Activated CD4-positive, alpha-beta T cell treated with anti-CD3 and anti-CD28 coated beads, Interleukin-2, amount 10 ng/mL, durations not matched to agents 24 days and 14 days (primary cell): ENCODE data around the gene WDR75. TPM values are rescaled to one million over a fixed set of nuclear protein-coding genes. Genes with fewer than 3 reads are reported as not detected.

Experiments used
- DNase-seq: peaks from one replicate; pipeline ENCODE4 v3.0.0; 2022
- H3K27ac Mint-ChIP-seq: one replicate; pipeline ENCODE4 v1.8.0; 2022; ENCODE audit warnings: mild to moderate bottlenecking, mixed read lengths
- H3K27me3 Mint-ChIP-seq: one replicate; pipeline ENCODE4 v1.8.0; 2022; ENCODE audit warnings: mixed read lengths
- H3K36me3 Mint-ChIP-seq: one replicate; pipeline ENCODE4 v1.8.0; 2022; ENCODE audit warnings: low read depth, mild to moderate bottlenecking, mixed read lengths
- H3K4me1 Mint-ChIP-seq: one replicate; pipeline ENCODE4 v1.8.0; 2021; ENCODE audit warnings: mixed read lengths
- H3K4me3 Mint-ChIP-seq: one replicate; pipeline ENCODE4 v1.8.0; 2022; ENCODE audit warnings: mild to moderate bottlenecking, moderate library complexity, mixed read lengths
- H3K9me3 Mint-ChIP-seq: one replicate; pipeline ENCODE4 v1.8.0; 2021; ENCODE audit warnings: mixed read lengths
- intact Hi-C: fragments of 100-400 bp; cut with micrococcal nuclease; formaldehyde crosslinking; loops from one replicate; pipeline ENCODE4 v1.15.1; 2023
- total RNA-seq: library from RNA; stranded (reverse); gene quantifications from 2 replicates; pipeline ENCODE4 v1.2.3, GENCODE V29; 2022

Gene WDR75
- total RNA-seq, 1 donor from 2014 or later: 117 TPM

DNA sequence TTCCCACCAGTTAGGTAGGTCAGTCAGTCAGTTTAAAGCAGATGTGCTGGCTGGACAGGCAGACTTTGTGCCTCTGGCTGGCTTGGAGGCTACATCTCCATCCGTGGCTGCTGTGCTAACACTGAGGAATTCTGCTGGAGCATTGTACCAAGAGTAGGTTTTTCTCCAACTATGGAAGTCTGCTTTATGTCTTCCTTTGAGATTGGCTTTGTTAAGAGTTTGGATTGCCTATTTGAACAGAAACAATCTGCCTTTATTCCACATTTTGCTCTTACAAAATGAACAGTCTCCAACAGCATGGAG lies 46.7 kb downstream of the WDR75 start:
- intact Hi-C loops: no loop called here
- peaks cover 8% of the 10 kb centered on the region for H3K27me3 Mint-ChIP-seq
- H3K36me3 Mint-ChIP-seq: no peaks in the 10 kb centered on the region
- peaks cover 4% of the 10 kb centered on the region for H3K9me3 Mint-ChIP-seq
- no peak overlapping the region for H3K4me3 Mint-ChIP-seq
- no peak overlapping the region for H3K27ac Mint-ChIP-seq
- no peaks in the 10 kb centered on the region for H3K4me1 Mint-ChIP-seq
- DNase-seq: no peak

DNA sequence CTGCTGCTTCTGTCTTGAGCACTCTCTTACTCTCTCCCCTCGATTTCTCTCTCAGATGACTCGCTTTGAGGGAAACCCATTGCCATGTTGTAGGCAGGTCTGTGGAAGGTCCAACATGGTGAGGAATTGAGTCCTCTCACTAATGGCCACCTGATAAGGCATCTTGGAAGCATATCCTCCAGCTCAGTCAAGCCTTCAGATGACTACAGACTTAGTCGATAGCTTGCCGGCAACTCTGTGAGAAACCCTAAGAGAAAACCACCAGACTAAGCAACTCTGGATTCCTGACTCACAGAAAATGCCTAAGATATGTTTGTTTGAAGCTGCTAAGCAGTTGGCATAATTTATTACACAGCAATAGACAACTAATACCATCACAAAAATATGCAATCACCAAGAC lies 51.2 kb downstream of the WDR75 start:
- no peaks in the 10 kb centered on the region for H3K36me3 Mint-ChIP-seq
- intact Hi-C loops: no loop called here
- H3K27me3 Mint-ChIP-seq: peaks cover 6% of the 10 kb centered on the region
- no peaks in the 10 kb centered on the region for H3K4me1 Mint-ChIP-seq
- H3K27ac Mint-ChIP-seq: no peak overlapping the region
- H3K4me3 Mint-ChIP-seq: no peak overlapping the region
- no peak for DNase-seq
- H3K9me3 Mint-ChIP-seq: peaks cover 17% of the 10 kb centered on the region

DNA sequence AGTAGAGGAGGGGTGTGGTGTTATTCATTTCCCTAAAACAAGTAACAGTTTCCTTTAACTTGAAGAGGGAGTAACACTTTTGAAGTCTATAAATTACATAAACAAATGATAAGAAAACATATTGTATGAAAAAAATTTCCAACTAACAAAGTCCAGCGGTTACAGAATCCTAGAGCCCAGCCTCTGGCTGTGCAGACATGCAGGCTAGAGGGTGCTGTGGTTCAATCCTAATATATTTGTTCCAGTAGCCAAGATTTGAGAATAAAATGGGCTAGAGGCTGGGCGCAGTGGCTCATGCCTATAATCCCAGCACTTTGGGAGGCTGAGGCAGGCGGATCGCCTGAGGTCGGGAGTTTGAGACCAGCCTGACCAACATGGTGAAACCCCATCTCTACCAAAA lies 56.9 kb downstream of the WDR75 start:
- no peaks in the 10 kb centered on the region for H3K36me3 Mint-ChIP-seq
- intact Hi-C loops: no loop called here
- no peaks in the 10 kb centered on the region for H3K4me1 Mint-ChIP-seq
- peaks cover 13% of the 10 kb centered on the region for H3K9me3 Mint-ChIP-seq
- H3K4me3 Mint-ChIP-seq: no peak overlapping the region
- peaks cover 2% of the 10 kb centered on the region for H3K27me3 Mint-ChIP-seq
- no peak overlapping the region for H3K27ac Mint-ChIP-seq
- DNase-seq: no peak

DNA sequence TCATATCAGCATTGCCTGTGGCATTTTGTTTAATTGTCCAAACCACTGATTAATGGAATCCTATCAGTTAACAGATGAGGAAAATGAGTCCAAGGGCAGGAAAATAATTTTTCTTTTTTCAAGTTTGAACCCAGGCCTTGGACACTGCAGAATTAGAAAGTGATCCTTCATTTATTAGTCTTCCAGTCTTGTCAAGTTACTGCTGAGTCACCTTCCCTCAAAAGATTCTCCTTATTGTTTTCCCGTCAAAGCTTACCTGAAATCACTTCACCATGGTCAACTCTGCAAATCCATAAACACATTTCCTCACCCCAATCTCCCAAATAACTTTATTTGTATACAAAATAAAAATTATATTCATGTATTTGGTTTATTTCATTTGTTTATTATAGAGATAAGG lies 57.9 kb downstream of the WDR75 start:
- DNase-seq: no peak
- Mint-ChIP-seq H3K9me3 (peaks cover 13% of the 10 kb centered on the region), H3K4me3 (no peak overlapping the region), H3K4me1 (no peaks in the 10 kb centered on the region), H3K36me3 (no peaks in the 10 kb centered on the region), H3K27me3 (peaks cover 2% of the 10 kb centered on the region), H3K27ac (no peak overlapping the region)
- intact Hi-C loops: no loop called here

DNA sequence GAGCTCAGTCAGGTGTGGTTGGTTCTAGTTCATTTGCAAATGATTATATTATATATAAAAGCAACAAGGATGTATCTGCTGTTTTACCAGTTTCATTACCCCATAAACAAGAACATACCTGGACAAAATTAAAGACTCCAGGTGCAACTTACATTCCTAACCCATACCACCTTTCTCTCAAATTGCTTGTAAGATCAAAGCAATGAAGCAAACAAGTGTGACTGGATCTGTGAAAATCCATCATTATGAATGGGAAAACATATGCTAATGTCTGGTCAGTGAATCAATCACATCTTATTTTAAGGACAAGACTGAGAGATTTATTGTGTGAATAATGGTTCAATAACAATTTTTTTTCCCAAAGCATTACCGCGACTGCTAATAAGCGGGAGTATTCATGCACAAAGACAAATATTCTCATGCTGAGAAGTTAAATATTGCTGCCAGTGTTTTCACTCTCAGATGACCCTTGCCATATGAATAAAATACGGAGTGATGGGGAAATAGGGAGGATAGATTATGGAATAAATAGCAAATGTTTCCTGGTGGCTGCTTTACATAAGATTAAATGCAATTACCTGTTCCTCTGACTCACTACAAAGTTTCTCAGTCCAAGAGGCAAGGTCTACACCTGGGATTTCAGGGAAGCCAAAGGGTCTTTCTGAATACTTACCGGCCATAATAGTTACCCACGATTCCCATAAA lies 59.3 kb downstream of the WDR75 start:
- no peak for DNase-seq
- Mint-ChIP-seq H3K4me3 (no peak overlapping the region), H3K27me3 (peaks cover 2% of the 10 kb centered on the region), H3K9me3 (peaks cover 3% of the 10 kb centered on the region), H3K36me3 (no peaks in the 10 kb centered on the region), H3K27ac (no peak overlapping the region), H3K4me1 (no peaks in the 10 kb centered on the region)
- intact Hi-C loops: no loop called here

DNA sequence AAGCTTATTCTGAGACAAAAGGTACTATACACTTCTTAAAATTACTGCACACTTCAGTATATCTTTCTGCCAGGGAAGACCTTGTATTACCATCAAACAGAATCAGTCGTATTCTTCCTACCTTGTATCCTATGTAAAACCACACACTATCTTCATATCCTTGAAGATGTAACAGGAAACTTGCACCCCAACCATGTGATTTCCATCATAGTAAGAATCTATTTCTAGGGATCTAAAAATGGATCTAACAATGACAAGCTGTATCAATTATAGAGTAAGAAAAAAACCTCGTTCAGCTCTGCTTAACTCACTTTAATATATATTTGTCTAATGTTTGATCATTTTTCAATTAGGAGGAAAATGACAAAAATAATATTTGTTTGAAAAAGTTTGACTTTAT lies 60.2 kb downstream of the WDR75 start:
- no peak overlapping the region for H3K27ac Mint-ChIP-seq
- no peak for DNase-seq
- H3K36me3 Mint-ChIP-seq: no peaks in the 10 kb centered on the region
- H3K27me3 Mint-ChIP-seq: peaks cover 2% of the 10 kb centered on the region
- no peaks in the 10 kb centered on the region for H3K4me1 Mint-ChIP-seq
- no peaks in the 10 kb centered on the region for H3K9me3 Mint-ChIP-seq
- H3K4me3 Mint-ChIP-seq: no peak overlapping the region
- intact Hi-C loops: no loop called here

DNA sequence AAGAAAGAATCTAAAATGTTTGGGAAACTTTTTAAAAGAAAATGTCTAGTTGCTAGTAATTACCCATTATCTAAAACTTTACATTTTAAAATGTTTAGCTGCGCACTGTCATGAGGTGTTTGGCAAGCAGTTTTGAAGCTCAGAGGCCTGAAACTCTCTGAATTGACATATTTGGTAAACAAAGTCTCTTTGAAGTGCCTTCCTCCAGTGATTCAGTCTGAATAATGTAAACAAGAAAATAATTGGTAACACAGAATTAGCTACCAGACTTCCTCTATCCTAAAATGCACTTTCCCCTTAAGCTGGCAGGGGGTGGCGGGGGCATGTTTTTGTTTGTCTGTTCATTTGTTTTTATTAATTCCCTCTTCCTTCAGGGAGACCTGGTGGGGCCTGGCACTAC lies 61.4 kb downstream of the WDR75 start:
- peaks cover 2% of the 10 kb centered on the region for H3K27me3 Mint-ChIP-seq
- intact Hi-C loops: no loop called here

DNA sequence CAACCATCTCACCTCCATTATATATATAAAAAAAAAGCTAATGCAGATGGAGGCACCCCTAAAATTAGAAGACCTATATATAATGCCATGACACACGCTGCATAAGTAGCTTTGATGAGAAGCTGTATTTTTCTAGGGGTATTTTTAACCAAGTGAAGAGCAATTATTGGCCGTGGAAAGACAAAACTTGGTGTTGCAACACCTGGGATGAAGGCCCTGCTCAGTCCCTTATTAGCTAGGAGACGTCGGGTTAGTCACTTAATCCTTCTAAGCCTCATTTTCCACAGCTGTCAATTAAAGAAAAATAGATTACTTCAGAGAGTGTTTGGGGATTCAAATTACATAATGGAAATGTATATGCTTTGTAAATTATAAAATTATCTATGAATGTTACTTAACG lies 63.0 kb downstream of the WDR75 start:
- DNase-seq: no peak
- Mint-ChIP-seq H3K27ac (no peak overlapping the region), H3K27me3 (peaks cover 2% of the 10 kb centered on the region), H3K4me3 (no peak overlapping the region), H3K36me3 (no peaks in the 10 kb centered on the region), H3K9me3 (no peaks in the 10 kb centered on the region), H3K4me1 (no peaks in the 10 kb centered on the region)
- intact Hi-C loops: no loop called here

More for the DNA sequence above, 61.4 kb downstream of the WDR75 start:
- DNase-seq: no peak
- Mint-ChIP-seq H3K4me3 (no peak overlapping the region), H3K27ac (no peak overlapping the region), H3K36me3 (no peaks in the 10 kb centered on the region), H3K9me3 (no peaks in the 10 kb centered on the region), H3K4me1 (no peaks in the 10 kb centered on the region)

DNA sequence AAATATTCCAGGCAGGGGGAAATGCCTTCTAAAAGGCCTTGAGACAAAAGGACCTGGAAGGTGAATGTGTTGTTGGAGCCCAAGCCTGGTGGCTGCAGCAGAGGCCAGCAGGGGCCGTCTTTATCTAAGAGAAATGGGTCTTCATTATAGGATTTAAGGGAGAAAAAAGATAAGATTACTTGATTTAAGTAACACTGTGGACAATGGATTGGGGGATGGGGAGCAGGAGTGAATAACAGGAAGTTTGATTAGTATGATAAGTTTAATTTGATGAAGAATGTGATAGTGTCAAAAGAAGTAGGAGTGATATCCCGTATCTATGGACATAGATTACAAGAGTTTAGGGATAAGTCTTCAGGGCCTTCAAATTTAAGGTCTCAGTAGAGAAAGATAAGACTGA lies 64.2 kb downstream of the WDR75 start:
- Mint-ChIP-seq H3K36me3 (no peaks in the 10 kb centered on the region), H3K9me3 (no peaks in the 10 kb centered on the region), H3K27ac (no peak overlapping the region), H3K4me1 (no peaks in the 10 kb centered on the region), H3K4me3 (no peak overlapping the region), H3K27me3 (peaks cover 2% of the 10 kb centered on the region)
- intact Hi-C loops: no loop called here
- no peak for DNase-seq

DNA sequence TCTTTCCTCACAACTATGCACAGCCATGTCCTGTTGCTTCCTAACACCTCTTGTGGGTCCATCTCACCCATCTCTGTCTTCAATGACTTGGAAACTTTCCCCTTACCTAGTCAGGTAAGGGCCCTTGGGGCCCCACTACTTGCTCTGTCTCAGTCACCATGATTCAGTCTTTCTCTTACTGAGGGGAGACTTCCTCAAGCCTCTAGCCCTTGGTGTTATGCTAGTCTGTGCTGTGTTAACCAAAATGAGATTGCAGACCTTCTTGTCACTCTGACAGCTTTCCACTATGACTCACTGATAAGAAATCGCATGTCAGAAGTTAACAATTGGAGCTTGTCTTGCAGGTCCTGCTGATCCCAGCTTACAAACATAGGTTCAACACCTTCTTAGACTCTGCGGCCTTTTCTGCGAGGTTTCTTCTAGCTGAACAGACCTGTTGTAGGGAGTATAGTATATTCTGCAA lies 65.3 kb downstream of the WDR75 start:
- peaks cover 2% of the 10 kb centered on the region for H3K27me3 Mint-ChIP-seq
- DNase-seq: no peak
- no peaks in the 10 kb centered on the region for H3K9me3 Mint-ChIP-seq
- no peaks in the 10 kb centered on the region for H3K36me3 Mint-ChIP-seq
- no peaks in the 10 kb centered on the region for H3K4me1 Mint-ChIP-seq
- H3K27ac Mint-ChIP-seq: no peak overlapping the region
- H3K4me3 Mint-ChIP-seq: no peak overlapping the region
- intact Hi-C loops: no loop called here

DNA sequence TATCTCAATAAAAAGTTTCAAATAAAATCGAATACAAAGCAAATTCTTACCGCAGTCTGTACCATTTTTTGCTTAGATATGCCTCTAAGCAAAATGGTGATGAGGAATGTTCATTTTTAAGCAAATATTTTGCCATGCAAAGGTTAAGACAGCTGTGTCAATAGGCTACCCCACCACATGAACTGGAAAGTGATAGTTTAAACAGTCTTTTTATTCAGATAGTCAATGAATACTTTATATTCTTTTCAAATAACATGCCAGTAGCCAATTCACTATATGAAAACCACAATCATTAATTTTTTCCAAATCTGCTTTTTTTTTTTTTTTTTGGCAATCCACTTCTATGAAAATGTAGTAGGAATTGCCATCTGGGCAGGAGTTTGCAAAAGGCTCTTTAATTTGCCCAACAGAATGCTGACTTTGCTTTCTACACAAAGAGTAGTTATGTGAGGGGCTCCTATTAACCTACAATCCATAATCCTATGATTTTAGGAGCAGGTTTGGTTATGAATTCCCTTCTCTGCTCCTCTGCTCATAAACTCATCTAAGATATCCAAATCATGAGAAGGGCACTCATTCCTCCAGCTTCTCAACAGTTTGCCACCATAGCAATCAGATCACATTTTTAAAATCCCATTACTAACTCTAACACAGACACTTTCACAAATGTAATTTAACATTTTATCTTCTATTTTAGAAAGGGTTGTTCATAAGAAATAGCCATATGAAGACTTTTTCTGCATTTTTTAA lies 70.1 kb downstream of the WDR75 start:
- H3K36me3 Mint-ChIP-seq: no peaks in the 10 kb centered on the region
- no peak overlapping the region for H3K27ac Mint-ChIP-seq
- H3K9me3 Mint-ChIP-seq: no peaks in the 10 kb centered on the region
- DNase-seq: no peak
- no peak overlapping the region for H3K4me3 Mint-ChIP-seq
- intact Hi-C loops: no loop called here
- no peaks in the 10 kb centered on the region for H3K4me1 Mint-ChIP-seq
- peaks cover 11% of the 10 kb centered on the region for H3K27me3 Mint-ChIP-seq

DNA sequence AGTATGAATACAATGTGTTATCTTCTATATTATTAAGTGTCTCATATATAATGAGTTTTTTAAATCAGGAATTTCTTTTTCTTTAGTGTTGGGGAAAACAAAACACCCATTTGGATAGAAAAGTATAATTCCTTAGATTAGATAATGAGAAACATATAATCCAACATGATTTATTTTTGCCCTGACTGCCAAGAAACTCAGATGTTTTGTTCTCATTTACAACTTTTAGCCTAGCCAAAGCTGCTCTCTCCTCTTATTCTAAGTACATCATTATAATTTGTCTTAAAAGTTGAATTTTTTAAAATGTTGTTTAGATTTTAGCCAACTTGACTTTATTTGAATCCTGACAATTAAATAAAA lies 70.7 kb downstream of the WDR75 start:
- no peak overlapping the region for H3K4me3 Mint-ChIP-seq
- peaks cover 11% of the 10 kb centered on the region for H3K27me3 Mint-ChIP-seq
- H3K9me3 Mint-ChIP-seq: no peaks in the 10 kb centered on the region
- no peak overlapping the region for H3K27ac Mint-ChIP-seq
- no peaks in the 10 kb centered on the region for H3K4me1 Mint-ChIP-seq
- intact Hi-C loops: no loop called here
- DNase-seq: no peak
- no peaks in the 10 kb centered on the region for H3K36me3 Mint-ChIP-seq

DNA sequence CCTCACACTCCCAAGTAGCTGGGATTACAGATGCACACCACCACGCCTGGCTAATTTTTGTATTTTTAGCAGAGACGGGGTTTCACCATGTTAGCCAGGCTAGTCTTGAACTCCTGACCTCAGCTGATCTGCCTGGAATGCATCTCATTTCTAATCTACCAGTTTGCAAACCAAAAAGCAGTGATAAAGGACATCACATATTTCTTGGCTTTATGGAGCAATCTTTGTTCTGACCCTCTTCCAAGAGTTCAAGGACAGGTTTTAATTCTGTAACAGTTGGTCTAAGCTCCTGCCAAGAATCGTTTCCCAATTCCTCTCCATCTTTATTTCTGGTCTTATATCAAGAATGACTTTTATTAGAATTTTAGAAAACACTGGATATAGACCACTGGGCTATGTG lies 71.6 kb downstream of the WDR75 start:
- H3K4me3 Mint-ChIP-seq: no peak overlapping the region
- H3K36me3 Mint-ChIP-seq: no peaks in the 10 kb centered on the region
- no peaks in the 10 kb centered on the region for H3K4me1 Mint-ChIP-seq
- intact Hi-C loops: no loop called here
- H3K27me3 Mint-ChIP-seq: peaks cover 11% of the 10 kb centered on the region
- no peak overlapping the region for H3K27ac Mint-ChIP-seq
- no peak for DNase-seq
- H3K9me3 Mint-ChIP-seq: no peaks in the 10 kb centered on the region

DNA sequence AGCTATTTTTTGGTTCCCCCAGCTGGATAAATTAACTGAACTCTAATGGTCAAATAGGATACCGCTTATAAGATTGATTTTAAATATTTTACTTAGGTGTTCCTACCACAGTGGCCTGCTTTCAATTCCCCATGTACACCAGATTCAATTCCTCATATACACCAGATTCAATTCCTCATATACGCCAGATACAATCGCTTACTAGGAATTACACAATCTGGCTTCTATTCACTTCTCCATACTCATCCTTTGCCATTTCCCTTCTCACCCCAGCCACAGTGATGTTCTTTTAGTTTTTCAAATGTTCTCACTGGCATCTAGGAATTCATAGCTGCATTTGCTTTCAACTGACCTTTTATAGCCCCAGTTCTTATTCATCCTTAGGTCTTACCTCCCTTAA lies 72.8 kb downstream of the WDR75 start:
- intact Hi-C loops: no loop called here
- peaks cover 11% of the 10 kb centered on the region for H3K27me3 Mint-ChIP-seq
- H3K4me1 Mint-ChIP-seq: no peaks in the 10 kb centered on the region
- no peaks in the 10 kb centered on the region for H3K9me3 Mint-ChIP-seq
- no peaks in the 10 kb centered on the region for H3K36me3 Mint-ChIP-seq
- no peak overlapping the region for H3K4me3 Mint-ChIP-seq
- DNase-seq: no peak
- H3K27ac Mint-ChIP-seq: no peak overlapping the region

DNA sequence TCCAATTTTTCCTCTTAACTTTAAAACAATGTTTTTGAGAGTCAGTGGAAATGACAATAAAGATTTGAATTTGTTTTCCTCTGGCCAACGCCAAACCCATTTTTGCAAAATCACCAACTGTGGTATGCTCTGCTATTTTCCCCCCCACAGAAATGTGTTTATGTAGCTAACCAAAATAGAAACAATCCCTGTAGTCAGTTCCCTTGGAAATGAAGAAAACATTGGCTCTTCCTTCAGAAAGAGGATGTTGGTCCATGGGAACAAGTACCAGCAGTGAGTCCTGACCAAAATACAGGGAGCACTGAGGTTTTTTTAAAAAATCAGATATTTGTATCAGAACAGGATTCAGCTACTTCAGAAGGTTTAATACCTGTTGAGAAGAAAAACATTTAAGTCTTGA lies 74.0 kb downstream of the WDR75 start:
- no peak for DNase-seq

More for the DNA sequence above, 74.0 kb downstream of the WDR75 start:
- H3K9me3 Mint-ChIP-seq: no peaks in the 10 kb centered on the region
- no peaks in the 10 kb centered on the region for H3K4me1 Mint-ChIP-seq
- H3K27me3 Mint-ChIP-seq: peaks cover 11% of the 10 kb centered on the region
- intact Hi-C loops: no loop called here
- no peak overlapping the region for H3K4me3 Mint-ChIP-seq
- no peaks in the 10 kb centered on the region for H3K36me3 Mint-ChIP-seq
- no peak overlapping the region for H3K27ac Mint-ChIP-seq
